PC-3 (cell line): ENCODE measurements around the gene TMEM140. TPM values are rescaled to one million over a fixed set of nuclear protein-coding genes. Genes with fewer than 3 reads are reported as not detected.

Source experiments
- ATAC-seq: fragments of 200-7000 bp; cut with Tn5 transposase; 2 replicates; pipeline ENCODE4 v1.9.1; 2020; ENCODE audit warnings: mild to moderate bottlenecking, moderate library complexity
- BruUV-seq: library from RNA; stranded (reverse); fragments of 400-500 nt; replicated peaks from 2 replicates; lab custom pipeline; 2021; lab: Mats Ljungman, UMichigan
- CTCF ChIA-PET: fragments of 300-600 bp; sonication (Branson Sonifier 250); formaldehyde crosslinking; loops from one replicate; lab custom pipeline; 2022; ENCODE audit warnings: antibody characterized with exemption; lab: Charles Lee
- POLR2A ChIA-PET: fragments of 300-600 bp; sonication (Branson Sonifier 250); formaldehyde crosslinking; loops from one replicate; lab custom pipeline; 2022; ENCODE audit warnings: antibody characterized with exemption; ENCODE audit not compliant: unreplicated experiment; lab: Charles Lee
- DNase-seq: peaks from one replicate; pipeline ENCODE4 v3.0.0-alpha.2; 2015
- H2AFZ ChIP-seq: fragments of 300-600 bp; sonication (generic); 2 replicates; pipeline ENCODE4 v1.6.0; 2016; ENCODE audit warnings: antibody characterized with exemption, low read length
- H3F3A ChIP-seq: fragments of 300-600 bp; sonication (generic); one replicate; pipeline ENCODE4 v1.6.0; 2017; ENCODE audit warnings: antibody characterized with exemption, low read length, control low read depth, mild to moderate bottlenecking; ENCODE audit not compliant: unreplicated experiment
- H3K27ac ChIP-seq: fragments of 300-600 bp; sonication (generic); 2 replicates; pipeline ENCODE4 v1.5.1; 2016; ENCODE audit warnings: mild to moderate bottlenecking, low read length
- H3K27me3 ChIP-seq: fragments of 300-600 bp; sonication (generic); 2 replicates; pipeline ENCODE4 v1.6.1; 2016; ENCODE audit warnings: low read length, mixed read lengths
- H3K36me3 ChIP-seq: fragments of 300-600 bp; sonication (generic); 2 replicates; pipeline ENCODE4 v1.6.1; 2016; ENCODE audit warnings: low read depth, mixed run types, low read length, mixed read lengths
- H3K4me1 ChIP-seq: fragments of 300-600 bp; sonication (generic); 2 replicates; pipeline ENCODE4 v1.5.1; 2016; ENCODE audit warnings: low read length; ENCODE audit not compliant: insufficient read depth
- H3K4me2 ChIP-seq: fragments of 300-600 bp; sonication (generic); 2 replicates; pipeline ENCODE4 v1.6.0; 2016; ENCODE audit warnings: low read length
- H3K4me3 ChIP-seq: fragments of 300-600 bp; sonication (generic); 2 replicates; pipeline ENCODE4 v1.5.1; 2016; ENCODE audit warnings: mild to moderate bottlenecking, low read length, mixed read lengths
- H3K79me2 ChIP-seq: fragments of 300-600 bp; sonication (generic); 2 replicates; pipeline ENCODE4 v1.6.1; 2017; ENCODE audit warnings: low read length, mixed read lengths
- H3K9ac ChIP-seq: fragments of 300-600 bp; sonication (generic); 2 replicates; pipeline ENCODE4 v1.6.0; 2016; ENCODE audit warnings: mild to moderate bottlenecking, low read length
- H3K9me2 ChIP-seq: fragments of 300-600 bp; sonication (generic); replicated peaks from 2 replicates; pipeline ENCODE4 v1.6.1; 2016; ENCODE audit warnings: mixed run types, low read length, mixed read lengths
- H3K9me3 ChIP-seq: fragments of 300-600 bp; sonication (generic); 2 replicates; pipeline ENCODE4 v1.6.1; 2016; ENCODE audit warnings: low read length, mixed read lengths
- H4K20me1 ChIP-seq: fragments of 300-600 bp; sonication (generic); 2 replicates; pipeline ENCODE4 v1.6.1; 2016; ENCODE audit warnings: low read length, mixed read lengths
- EZH2 ChIP-seq: fragments of 300-600 bp; sonication (generic); IDR thresholded peaks from one replicate; pipeline ENCODE4 v1.6.1; 2017; ENCODE audit warnings: antibody characterized with exemption, mild to moderate bottlenecking, low read length; ENCODE audit not compliant: unreplicated experiment
- EZH2phosphoT487 ChIP-seq: fragments of 300-600 bp; sonication (generic); IDR thresholded peaks from 2 replicates; pipeline ENCODE4 v1.6.1; 2018; ENCODE audit warnings: mild to moderate bottlenecking, antibody characterized with exemption, low read length, borderline replicate concordance
- intact Hi-C: fragments of 100-400 bp; cut with micrococcal nuclease; formaldehyde crosslinking; loops from 2 replicates; pipeline ENCODE4 v1.9.0; 2023
- total RNA-seq: library from RNA; depleted of rRNA; stranded (reverse); fragments of >200 nt; gene quantifications from 2 replicates; pipeline ENCODE4 v1.2.3, GENCODE V29; 2014
- TF ChIP-seq, protein P1 (sequence below): fragments of 300-600 bp; sonication (generic); conservative IDR thresholded peaks from 2 replicates; pipeline ENCODE4 v1.5.1; 2017; ENCODE audit warnings: antibody characterized with exemption, low read depth, mild to moderate bottlenecking, low read length

The TMEM140 gene
- total RNA-seq, 1 experiment from 2014 or later, result not detected

DNA sequence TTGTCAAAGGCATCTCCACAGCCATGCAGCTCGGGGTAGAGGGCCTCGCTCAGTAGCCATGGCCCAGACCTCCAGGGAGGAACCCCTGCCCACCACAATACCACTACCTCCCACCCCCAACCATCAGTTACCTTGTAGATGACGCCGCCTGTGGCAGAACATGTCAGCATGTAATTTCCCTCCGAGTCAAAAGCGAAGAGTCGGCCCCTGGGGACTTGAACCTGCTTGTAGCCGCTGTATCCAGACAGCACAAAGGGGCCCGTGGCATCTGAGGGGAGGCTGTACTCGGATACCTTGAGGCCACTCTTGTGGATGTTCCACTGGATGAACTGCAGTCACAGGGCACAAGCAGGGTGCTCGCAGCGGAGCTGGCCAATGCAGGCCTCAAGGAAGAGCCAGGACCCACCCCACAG is 39.0 kb downstream of the TMEM140 start:
- Histone ChIP-seq H3K9me3 (peaks cover 6% of the 10 kb centered on the region; the same call in 1 of the 2 replicates), H3K9ac (no peak overlapping the region), H3K36me3 (peaks cover 10% of the 10 kb centered on the region; the same call in 1 of the 2 replicates), H2AFZ (no peak overlapping the region), H3F3A (no peaks in the 10 kb centered on the region), H3K4me3 (no peak overlapping the region), H3K79me2 (no peaks in the 10 kb centered on the region), H3K4me1 (no peaks in the 10 kb centered on the region), H4K20me1 (no peaks in the 10 kb centered on the region), H3K9me2 (no peaks in the 10 kb centered on the region), H3K4me2 (no peak overlapping the region), H3K27ac (no peak overlapping the region), H3K27me3 (no peaks in the 10 kb centered on the region)
- POLR2A ChIA-PET, result no interaction called here
- BruUV-seq, result no TSS peak
- DNase-seq (no peak), ATAC-seq (no peak)
- TF ChIP-seq, protein P1, sequence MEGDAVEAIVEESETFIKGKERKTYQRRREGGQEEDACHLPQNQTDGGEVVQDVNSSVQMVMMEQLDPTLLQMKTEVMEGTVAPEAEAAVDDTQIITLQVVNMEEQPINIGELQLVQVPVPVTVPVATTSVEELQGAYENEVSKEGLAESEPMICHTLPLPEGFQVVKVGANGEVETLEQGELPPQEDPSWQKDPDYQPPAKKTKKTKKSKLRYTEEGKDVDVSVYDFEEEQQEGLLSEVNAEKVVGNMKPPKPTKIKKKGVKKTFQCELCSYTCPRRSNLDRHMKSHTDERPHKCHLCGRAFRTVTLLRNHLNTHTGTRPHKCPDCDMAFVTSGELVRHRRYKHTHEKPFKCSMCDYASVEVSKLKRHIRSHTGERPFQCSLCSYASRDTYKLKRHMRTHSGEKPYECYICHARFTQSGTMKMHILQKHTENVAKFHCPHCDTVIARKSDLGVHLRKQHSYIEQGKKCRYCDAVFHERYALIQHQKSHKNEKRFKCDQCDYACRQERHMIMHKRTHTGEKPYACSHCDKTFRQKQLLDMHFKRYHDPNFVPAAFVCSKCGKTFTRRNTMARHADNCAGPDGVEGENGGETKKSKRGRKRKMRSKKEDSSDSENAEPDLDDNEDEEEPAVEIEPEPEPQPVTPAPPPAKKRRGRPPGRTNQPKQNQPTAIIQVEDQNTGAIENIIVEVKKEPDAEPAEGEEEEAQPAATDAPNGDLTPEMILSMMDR, result no peak
- TF ChIP-seq EZH2 (no peak), EZH2phosphoT487 (no peak)
- CTCF ChIA-PET, result no interaction called here
- intact Hi-C loops, result no loop called here

DNA sequence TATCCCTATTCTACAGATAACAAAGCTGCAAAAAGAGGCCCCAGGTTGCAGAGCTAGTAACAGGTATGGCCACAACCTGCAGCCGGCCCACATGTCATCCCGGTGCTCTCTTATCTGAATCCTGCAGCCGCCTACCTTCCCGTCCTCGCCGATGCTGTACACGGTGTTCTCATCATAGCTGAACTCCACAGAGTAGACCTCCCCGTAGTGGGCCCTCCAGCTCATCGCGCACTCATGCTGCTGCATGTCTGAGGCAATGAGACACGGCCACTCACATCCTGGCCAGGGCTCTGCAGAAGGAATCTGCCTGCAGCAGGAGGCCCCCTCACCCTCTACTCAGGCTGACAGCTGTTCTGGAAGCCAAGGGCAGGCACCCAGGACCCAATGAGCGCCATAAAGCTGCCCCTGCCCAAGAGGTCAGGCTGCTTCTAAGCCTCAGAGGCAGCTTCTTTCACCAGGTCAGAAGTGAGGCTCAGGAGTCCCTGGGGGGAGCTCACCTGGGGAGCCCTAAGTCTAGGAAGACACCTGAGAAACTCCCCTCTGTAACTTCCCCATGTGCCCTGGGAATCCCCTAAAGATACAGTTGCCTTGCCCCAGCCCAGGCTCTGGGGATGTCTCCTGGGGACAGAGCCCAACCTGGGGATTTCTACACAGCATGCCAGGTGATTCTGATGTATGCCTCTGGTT is 40.6 kb downstream of the TMEM140 start:
- Histone ChIP-seq H3F3A (no peaks in the 10 kb centered on the region), H3K9me3 (no peaks in the 10 kb centered on the region), H3K9me2 (no peaks in the 10 kb centered on the region), H3K4me3 (no peak overlapping the region), H3K4me2 (no peak overlapping the region), H3K4me1 (no peaks in the 10 kb centered on the region), H4K20me1 (no peaks in the 10 kb centered on the region), H3K36me3 (no peaks in the 10 kb centered on the region; the same call in 1 of the 2 replicates), H3K9ac (no peak overlapping the region), H3K27ac (no peak overlapping the region), H2AFZ (no peak overlapping the region), H3K79me2 (no peaks in the 10 kb centered on the region), H3K27me3 (no peaks in the 10 kb centered on the region)
- ChIA-PET CTCF (no interaction called here), POLR2A (no interaction called here)
- intact Hi-C loops, result no loop called here
- no peak for ATAC-seq
- DNase-seq, result no peak
- no TSS peak for BruUV-seq
- TF ChIP-seq, protein P1, result no peak
- TF ChIP-seq EZH2phosphoT487 (no peak), EZH2 (no peak)

DNA sequence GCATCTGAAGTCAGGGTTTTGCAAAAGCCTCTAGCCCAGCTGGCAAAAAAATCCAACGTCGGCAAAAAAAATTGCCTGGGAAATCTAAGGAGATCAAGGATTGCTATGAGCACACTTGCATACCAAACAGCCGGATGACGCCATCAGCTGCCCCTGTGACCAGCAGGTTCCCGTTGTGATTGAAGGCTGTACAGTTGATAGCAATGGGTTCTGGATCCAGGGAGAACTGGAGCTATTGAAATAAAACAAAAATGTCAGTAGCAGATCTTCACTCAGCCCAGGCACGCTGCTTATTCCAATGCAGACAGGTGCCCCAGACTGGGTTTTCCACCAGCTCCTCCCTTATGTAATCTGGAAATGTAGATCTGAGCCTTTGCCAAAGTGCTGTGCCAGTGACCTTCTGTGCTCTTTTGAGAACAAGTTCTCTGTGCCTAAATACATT is 41.4 kb downstream of the TMEM140 start:
- Histone ChIP-seq H3K27ac (no peak overlapping the region), H3K27me3 (no peaks in the 10 kb centered on the region), H3K36me3 (no peaks in the 10 kb centered on the region; the same call in 1 of the 2 replicates), H3K4me3 (no peak overlapping the region), H4K20me1 (no peaks in the 10 kb centered on the region), H3K4me2 (no peak overlapping the region), H3K9ac (no peak overlapping the region), H3K9me3 (no peaks in the 10 kb centered on the region), H3K79me2 (no peaks in the 10 kb centered on the region), H3K4me1 (no peaks in the 10 kb centered on the region), H3K9me2 (no peaks in the 10 kb centered on the region), H2AFZ (no peak overlapping the region), H3F3A (no peaks in the 10 kb centered on the region)
- TF ChIP-seq EZH2phosphoT487, result no peak
- ChIA-PET CTCF (no interaction called here), POLR2A (no interaction called here)
- BruUV-seq, result no TSS peak
- ATAC-seq (no peak), DNase-seq (no peak)
- intact Hi-C loops, result no loop called here
